Fibroblast of villous mesenchyme (primary cell): ENCODE measurements around the gene TRIM67. TPM values are rescaled to one million over a fixed set of nuclear protein-coding genes. Genes with fewer than 3 reads are reported as not detected.

Source experiments
- DNase-seq: peaks from one replicate; pipeline ENCODE4 v3.0.0-alpha.2; 2010; ENCODE audit warnings: low read depth
- H3K4me3 ChIP-seq: 2 replicates; pipeline ENCODE4 v1.5.1; 2011; ENCODE audit warnings: low read depth, mild to moderate bottlenecking, low read length
- total RNA-seq: library from RNA; depleted of rRNA; stranded (reverse); fragments of >200 nt; gene quantifications from 2 replicates; pipeline ENCODE4 v1.2.3, GENCODE V29; 2012
- TF ChIP-seq, protein P1 (sequence below): IDR thresholded peaks from 2 replicates; pipeline ENCODE4 v1.5.1; 2012; ENCODE audit warnings: low read depth, mild to moderate bottlenecking, low read length; ENCODE audit not compliant: insufficient read depth

TRIM67 gene
- total RNA-seq, 1 donor: not detected

- no peak for DNase-seq
- TF ChIP-seq, protein P1, sequence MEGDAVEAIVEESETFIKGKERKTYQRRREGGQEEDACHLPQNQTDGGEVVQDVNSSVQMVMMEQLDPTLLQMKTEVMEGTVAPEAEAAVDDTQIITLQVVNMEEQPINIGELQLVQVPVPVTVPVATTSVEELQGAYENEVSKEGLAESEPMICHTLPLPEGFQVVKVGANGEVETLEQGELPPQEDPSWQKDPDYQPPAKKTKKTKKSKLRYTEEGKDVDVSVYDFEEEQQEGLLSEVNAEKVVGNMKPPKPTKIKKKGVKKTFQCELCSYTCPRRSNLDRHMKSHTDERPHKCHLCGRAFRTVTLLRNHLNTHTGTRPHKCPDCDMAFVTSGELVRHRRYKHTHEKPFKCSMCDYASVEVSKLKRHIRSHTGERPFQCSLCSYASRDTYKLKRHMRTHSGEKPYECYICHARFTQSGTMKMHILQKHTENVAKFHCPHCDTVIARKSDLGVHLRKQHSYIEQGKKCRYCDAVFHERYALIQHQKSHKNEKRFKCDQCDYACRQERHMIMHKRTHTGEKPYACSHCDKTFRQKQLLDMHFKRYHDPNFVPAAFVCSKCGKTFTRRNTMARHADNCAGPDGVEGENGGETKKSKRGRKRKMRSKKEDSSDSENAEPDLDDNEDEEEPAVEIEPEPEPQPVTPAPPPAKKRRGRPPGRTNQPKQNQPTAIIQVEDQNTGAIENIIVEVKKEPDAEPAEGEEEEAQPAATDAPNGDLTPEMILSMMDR: no peak
- H3K4me3 ChIP-seq: no peak overlapping the region
These were observed 54.0 kb downstream of the TRIM67 start for GRCh38 chr1:231215681-231216385.

GRCh38 chr1:231216498-231216897, 54.6 kb downstream of the TRIM67 start:
- TF ChIP-seq, protein P1: no peak
- H3K4me3 ChIP-seq: no peak overlapping the region
- DNase-seq: no peak

DNA sequence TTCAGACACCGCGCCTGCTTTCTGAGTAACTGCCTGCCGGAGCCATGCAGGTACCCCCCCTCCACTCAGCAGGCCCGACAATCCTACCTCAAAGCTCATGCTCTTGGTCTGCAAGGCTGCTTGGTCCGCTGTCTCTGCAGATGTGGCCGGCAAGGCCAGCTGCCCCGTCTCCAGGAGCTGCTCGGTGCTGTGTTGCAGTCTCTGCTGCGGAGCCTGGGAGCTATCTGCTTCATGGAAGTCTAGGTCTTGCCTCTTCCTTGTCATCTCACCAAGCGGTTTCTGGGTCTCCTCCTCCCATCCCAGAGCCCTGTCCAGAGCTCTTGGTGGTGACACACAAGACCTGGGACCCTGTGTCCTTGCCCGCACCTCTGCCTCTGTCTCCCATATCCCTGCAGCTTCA, 55.2 kb downstream of the TRIM67 start:
- no peak overlapping the region for H3K4me3 ChIP-seq
- TF ChIP-seq, protein P1: no peak
- no peak for DNase-seq

DNA sequence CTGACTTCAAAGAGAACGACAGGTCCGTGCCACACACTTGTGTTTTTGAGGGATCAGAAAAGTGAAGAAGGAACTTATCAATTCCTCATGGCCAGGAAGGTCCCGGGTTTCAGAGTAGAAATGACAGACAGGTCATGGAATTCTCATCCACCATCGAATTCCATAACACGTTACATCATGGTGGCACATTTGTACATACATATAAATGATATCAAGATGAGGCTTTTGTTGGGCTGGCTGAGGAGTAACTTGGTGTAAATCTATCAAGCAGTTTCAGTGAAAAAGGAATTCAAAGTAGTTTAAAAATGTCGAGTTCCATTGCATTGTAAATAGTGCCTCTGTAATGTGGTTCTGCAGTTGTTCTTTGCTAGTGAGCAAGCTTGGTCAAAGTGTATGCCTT, 56.2 kb downstream of the TRIM67 start:
- H3K4me3 ChIP-seq: no peak overlapping the region
- no peak for DNase-seq
- TF ChIP-seq, protein P1: no peak

- no peak for DNase-seq
- no peak overlapping the region for H3K4me3 ChIP-seq
These were observed 57.9 kb downstream of the TRIM67 start for GRCh38 chr1:231219422-231220401.

GRCh38 chr1:231220801-231221200, 58.9 kb downstream of the TRIM67 start:
- TF ChIP-seq, protein P1: no peak
- H3K4me3 ChIP-seq: no peak overlapping the region
- DNase-seq: no peak

More at GRCh38 chr1:231219422-231220401, 57.9 kb downstream of the TRIM67 start:
- TF ChIP-seq, protein P1: no peak
